Ishikawa (cell line): ENCODE results near the gene RTN3.

Experiments used
- CEBPB ChIP-seq: IDR thresholded peaks from 2 replicates; pipeline ENCODE4 v1.6.1; 2012
- CREB1 ChIP-seq: IDR thresholded peaks from 2 replicates; pipeline ENCODE4 v1.6.1; 2012; ENCODE audit warnings: low read depth
- EGR1 ChIP-seq: IDR thresholded peaks from 2 replicates; pipeline ENCODE4 v1.6.1; 2012
- EP300 ChIP-seq: IDR thresholded peaks from 2 replicates; pipeline ENCODE4 v1.6.1; 2012; ENCODE audit warnings: borderline replicate concordance
- FOXM1 ChIP-seq: IDR thresholded peaks from 2 replicates; pipeline ENCODE4 v1.6.1; 2012; ENCODE audit warnings: low read depth, borderline replicate concordance
- MAX ChIP-seq: IDR thresholded peaks from 2 replicates; pipeline ENCODE4 v1.6.1; 2012
- NFIC ChIP-seq: IDR thresholded peaks from 2 replicates; pipeline ENCODE4 v1.6.1; 2012
- RAD21 ChIP-seq: IDR thresholded peaks from 2 replicates; pipeline ENCODE4 v1.6.1; 2012; ENCODE audit warnings: low read depth
- REST ChIP-seq: IDR thresholded peaks from 2 replicates; pipeline ENCODE4 v1.6.1; 2012; ENCODE audit warnings: low read depth, mild to moderate bottlenecking
- TAF1 ChIP-seq: IDR thresholded peaks from 2 replicates; pipeline ENCODE4 v1.6.1; 2012; ENCODE audit warnings: low read depth, mild to moderate bottlenecking
- TCF12 ChIP-seq: IDR thresholded peaks from 2 replicates; pipeline ENCODE4 v1.6.1; 2012; ENCODE audit warnings: low read depth
- TEAD4 ChIP-seq: IDR thresholded peaks from 2 replicates; pipeline ENCODE4 v1.6.1; 2012
- USF1 ChIP-seq: IDR thresholded peaks from 2 replicates; pipeline ENCODE4 v1.6.1; 2012
- YY1 ChIP-seq: IDR thresholded peaks from 2 replicates; pipeline ENCODE4 v1.6.1; 2012; ENCODE audit warnings: low read depth
- ZBTB7A ChIP-seq: IDR thresholded peaks from 2 replicates; pipeline ENCODE4 v1.6.1; 2012; ENCODE audit warnings: low read depth

The RTN3 gene

DNA sequence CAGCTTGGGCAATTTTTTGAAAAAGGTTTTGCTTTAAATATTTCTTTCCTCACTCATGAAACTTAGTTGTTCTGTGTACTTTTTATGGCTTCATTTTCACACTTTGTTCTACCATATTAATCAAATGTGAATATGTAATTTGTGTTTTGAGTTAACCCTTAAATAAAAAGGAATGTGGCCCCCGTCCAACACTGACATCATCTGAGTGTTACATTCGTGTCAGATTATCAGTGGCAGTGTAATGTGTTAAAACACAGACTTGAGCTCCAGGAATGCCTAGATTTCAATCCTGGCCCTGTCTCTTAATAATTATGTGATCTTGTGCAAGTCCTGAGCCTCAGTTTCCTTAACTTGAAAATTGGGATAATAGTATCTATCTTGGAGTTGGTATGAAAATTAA, 5.6 kb downstream of the RTN3 start:
- TF ChIP-seq EP300 = no peak
- no peak for TF ChIP-seq CEBPB

DNA sequence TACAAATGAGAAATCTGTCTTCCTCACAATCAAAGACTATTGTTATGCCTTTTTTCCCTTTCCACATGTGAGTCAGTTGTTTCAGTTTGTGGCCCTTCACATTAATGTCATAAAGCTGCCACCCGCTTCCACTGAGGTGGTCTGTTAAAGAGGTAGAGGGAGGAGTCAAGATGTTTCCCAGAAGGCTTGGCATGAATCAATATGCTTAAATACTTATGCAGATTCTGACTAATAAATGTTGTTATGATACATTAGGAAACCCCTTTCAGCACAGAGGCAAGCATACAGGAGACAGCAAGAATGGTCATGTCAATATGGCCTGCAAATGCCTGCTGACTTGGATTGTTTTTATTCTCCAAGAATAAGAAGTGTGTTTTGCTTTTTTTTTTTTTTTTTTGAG, 6.5 kb downstream of the RTN3 start:
- no peak for TF ChIP-seq TCF12
- TF ChIP-seq CEBPB = no peak
- TF ChIP-seq USF1 = no peak
- TF ChIP-seq MAX = no peak
- TF ChIP-seq FOXM1 = no peak
- TF ChIP-seq EGR1 = no peak
- no peak for TF ChIP-seq REST
- TF ChIP-seq CREB1 = no peak
- no peak for TF ChIP-seq RAD21
- no peak for TF ChIP-seq TAF1
- TF ChIP-seq EP300 = no peak

DNA sequence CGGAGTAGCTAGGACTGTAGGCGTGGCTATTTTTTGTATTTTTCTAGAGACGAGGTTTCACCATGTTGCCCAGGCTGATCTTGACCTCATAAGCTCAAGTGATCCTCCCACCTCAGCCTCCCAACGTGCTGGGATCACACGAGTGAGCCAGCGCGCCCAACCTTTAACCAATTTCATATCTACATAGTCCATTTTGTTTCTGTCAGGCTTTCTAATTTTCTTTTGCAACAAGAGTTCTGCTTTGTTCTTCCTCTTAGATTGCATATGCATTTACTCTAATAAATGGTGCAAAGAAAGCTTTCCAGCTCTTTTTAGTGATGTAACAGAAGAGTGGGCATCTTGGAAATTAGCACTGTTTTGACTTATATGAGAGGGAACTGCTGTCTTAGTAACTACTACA, 13.3 kb downstream of the RTN3 start:
- no peak for TF ChIP-seq EP300
- no peak for TF ChIP-seq TEAD4
- TF ChIP-seq TAF1 = no peak
- no peak for TF ChIP-seq YY1
- TF ChIP-seq TCF12 = no peak
- TF ChIP-seq EGR1 = no peak
- no peak for TF ChIP-seq USF1
- no peak for TF ChIP-seq CEBPB
- TF ChIP-seq NFIC = no peak
- no peak for TF ChIP-seq ZBTB7A
- TF ChIP-seq REST = no peak
- TF ChIP-seq RAD21 = no peak
- no peak for TF ChIP-seq FOXM1
- TF ChIP-seq MAX = no peak

DNA sequence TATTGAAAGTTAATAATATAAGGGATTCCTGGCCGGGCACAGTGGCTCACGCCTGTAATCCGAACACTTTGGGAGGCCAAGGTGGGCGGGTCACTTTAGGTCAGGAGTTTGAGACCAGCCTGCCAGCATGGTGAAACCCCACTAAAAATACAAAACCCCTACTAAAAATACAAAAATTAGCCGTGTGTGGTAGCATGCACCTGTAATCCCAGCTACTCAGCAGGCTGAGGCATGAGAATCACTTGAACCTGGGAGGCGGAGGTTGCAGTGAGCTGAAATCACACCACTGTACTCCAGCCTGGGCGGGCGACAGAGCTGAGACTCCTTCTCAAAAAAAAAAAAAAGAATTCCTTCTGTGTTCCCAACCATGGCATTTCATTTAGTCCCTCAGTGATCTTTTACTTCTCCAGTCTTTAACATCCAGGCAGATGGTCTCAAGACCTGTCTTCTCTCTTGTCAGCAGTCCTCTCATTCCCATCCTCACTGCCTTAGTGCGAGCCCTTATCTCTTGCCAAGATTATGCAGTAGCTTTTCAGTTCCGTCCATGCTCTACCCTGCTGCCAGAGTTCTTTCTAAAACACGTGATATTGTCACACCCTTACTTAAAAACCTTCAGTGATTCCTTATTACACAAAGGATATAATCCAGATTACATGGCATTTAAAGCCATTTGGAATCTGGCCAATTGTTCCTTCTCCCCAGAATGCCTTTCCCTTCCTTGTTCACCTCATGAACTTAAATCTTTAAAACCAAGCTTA, 17.9 kb downstream of the RTN3 start:
- TF ChIP-seq TAF1 (no peak), EP300 (no peak), ZBTB7A (no peak), NFIC (no peak), REST (no peak), CREB1 (no peak), CEBPB (no peak), EGR1 (no peak), YY1 (no peak)

GRCh38 chr11:63699896-63700295, 18.6 kb downstream of the RTN3 start:
- TF ChIP-seq ZBTB7A = no peak
- no peak for TF ChIP-seq RAD21
- no peak for TF ChIP-seq CREB1
- no peak for TF ChIP-seq FOXM1
- no peak for TF ChIP-seq CEBPB
- TF ChIP-seq USF1 = no peak
- no peak for TF ChIP-seq MAX
- no peak for TF ChIP-seq EGR1
- TF ChIP-seq TAF1 = no peak
- TF ChIP-seq NFIC = no peak
- no peak for TF ChIP-seq YY1
- no peak for TF ChIP-seq EP300
- TF ChIP-seq REST = no peak
- TF ChIP-seq TEAD4 = no peak
